Measurements from ENCODE around the gene MRTO4. TPM values are rescaled to one million over a fixed set of nuclear protein-coding genes. Genes with fewer than 3 reads are reported as not detected.
A peak's percentile ranks its signal among the peaks of the same experiment; 100 is the strongest.

MRTO4 gene
- polyA plus RNA-seq, 3 donors = 4.9 to 8.7 (median 8.4) TPM

- Histone ChIP-seq H3K4me2 (replicated peaks; ENCODE audit: extremely low read depth, low read length, poor library complexity, severe bottlenecking) (peak overlapping the region; percentile 91), H3K27ac (ENCODE audit: low read depth in 1 of 2, low read length in 2 of 2) (peak overlapping the region; percentile 94 to 99), H2AFZ (ENCODE audit: insufficient read depth, low read depth, low read length, poor library complexity, severe bottlenecking) (peak overlapping the region; percentile 89), H3K9ac (ENCODE audit: insufficient read depth, low read length, poor library complexity, severe bottlenecking) (peak overlapping the region; percentile 98), H3K79me2 (ENCODE audit: insufficient read depth, low read length) (peaks cover 99% of the 10 kb centered on the region), H3K27me3 (ENCODE audit: control insufficient read depth in 2 of 2, insufficient read depth in 2 of 2, low read length in 2 of 2) (no peaks in the 10 kb centered on the region), H4K20me1 (ENCODE audit: insufficient read depth, low read length) (peaks cover 42% of the 10 kb centered on the region), H3K36me3 (replicated peaks in 1 of 2; ENCODE audit: control insufficient read depth in 1 of 2, insufficient read depth in 2 of 2, low read length in 2 of 2) (peaks cover 4 to 14% of the 10 kb centered on the region in 2 donors), H3K4me1 (ENCODE audit: control insufficient read depth in 1 of 2, insufficient read depth in 2 of 2, low read length in 2 of 2) (peaks cover 28 to 47% of the 10 kb centered on the region in 2 donors), H3K9me3 (replicated peaks in 1 of 2; ENCODE audit: control insufficient read depth in 1 of 2, insufficient read depth in 1 of 2, low read length in 2 of 2) (no peaks in the 10 kb centered on the region), H3K4me3 (replicated peaks in 1 of 3; ENCODE audit: low read depth in 2 of 3, low read length in 3 of 3) (peak overlapping the region; percentile 83 to 98 (median 96))
- under 1% methylated on average over 18 of the region's 28 CpGs for WGBS (ENCODE audit: insufficient coverage)
- TF ChIP-seq, protein P1, sequence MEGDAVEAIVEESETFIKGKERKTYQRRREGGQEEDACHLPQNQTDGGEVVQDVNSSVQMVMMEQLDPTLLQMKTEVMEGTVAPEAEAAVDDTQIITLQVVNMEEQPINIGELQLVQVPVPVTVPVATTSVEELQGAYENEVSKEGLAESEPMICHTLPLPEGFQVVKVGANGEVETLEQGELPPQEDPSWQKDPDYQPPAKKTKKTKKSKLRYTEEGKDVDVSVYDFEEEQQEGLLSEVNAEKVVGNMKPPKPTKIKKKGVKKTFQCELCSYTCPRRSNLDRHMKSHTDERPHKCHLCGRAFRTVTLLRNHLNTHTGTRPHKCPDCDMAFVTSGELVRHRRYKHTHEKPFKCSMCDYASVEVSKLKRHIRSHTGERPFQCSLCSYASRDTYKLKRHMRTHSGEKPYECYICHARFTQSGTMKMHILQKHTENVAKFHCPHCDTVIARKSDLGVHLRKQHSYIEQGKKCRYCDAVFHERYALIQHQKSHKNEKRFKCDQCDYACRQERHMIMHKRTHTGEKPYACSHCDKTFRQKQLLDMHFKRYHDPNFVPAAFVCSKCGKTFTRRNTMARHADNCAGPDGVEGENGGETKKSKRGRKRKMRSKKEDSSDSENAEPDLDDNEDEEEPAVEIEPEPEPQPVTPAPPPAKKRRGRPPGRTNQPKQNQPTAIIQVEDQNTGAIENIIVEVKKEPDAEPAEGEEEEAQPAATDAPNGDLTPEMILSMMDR (IDR thresholded peaks at IDR 0.05) = no peak
- Mint-ChIP-seq H3K9me3 (no peaks in the 10 kb centered on the region), H3K27me3 (ENCODE audit: low read depth in 3 of 3) (no peaks in the 10 kb centered on the region), H3K4me3 (peak overlapping the region; percentile 93 to 99), H3K4me1 (peaks cover 56% of the 10 kb centered on the region), H3K36me3 (peaks cover 14 to 20% of the 10 kb centered on the region in 2 donors), H3K27ac (peak overlapping the region; percentile 91 to 100 (median 99))
- intact Hi-C loops (cut with micrococcal nuclease) = loop anchor here in 1 of 2 donors (5.0 to 10.0 kb wide), 2 partner anchors 103 to 305 kb away; partner anchors contain the start of genes AKR7A2, ALDH4A1 and SLC66A1
- peak; percentile 53 to 91 (median 67) for DNase-seq
Measured at GRCh38 chr1:19209439-19209989, 42.1 kb upstream of the MRTO4 start.

GRCh38 chr1:19209990-19210771 is 41.4 kb upstream of the MRTO4 start, which contains the start of gene UBR4:
Gene UBR4, minus strand, starts transcription at chr1:19210266. Its CDS starts 18 bp downstream, at chr1:19210248.
- intact Hi-C loops (cut with micrococcal nuclease) = loop anchor here in 1 of 2 donors (5.0 to 10.0 kb wide), 2 partner anchors 102 to 305 kb away; partner anchors contain the start of genes AKR7A2, ALDH4A1 and SLC66A1
- Histone ChIP-seq H3K9me3 (replicated peaks in 1 of 2; ENCODE audit: control insufficient read depth in 1 of 2, insufficient read depth in 1 of 2, low read length in 2 of 2) (no peaks in the 10 kb centered on the region), H3K9ac (ENCODE audit: insufficient read depth, low read length, poor library complexity, severe bottlenecking) (peak within 1 kb of the TSS; percentile 98), H2AFZ (ENCODE audit: insufficient read depth, low read depth, low read length, poor library complexity, severe bottlenecking) (peak within 1 kb of the TSS; percentile 89), H3K4me3 (replicated peaks in 1 of 3; ENCODE audit: low read depth in 2 of 3, low read length in 3 of 3) (peak within 1 kb of the TSS; percentile 83 to 98 (median 96)), H3K4me1 (ENCODE audit: control insufficient read depth in 1 of 2, insufficient read depth in 2 of 2, low read length in 2 of 2) (peaks cover 23 to 40% of the 10 kb centered on the region in 2 donors), H3K27me3 (ENCODE audit: control insufficient read depth in 2 of 2, insufficient read depth in 2 of 2, low read length in 2 of 2) (no peaks in the 10 kb centered on the region), H3K79me2 (ENCODE audit: insufficient read depth, low read length) (peaks cover 99% of the 10 kb centered on the region), H4K20me1 (ENCODE audit: insufficient read depth, low read length) (peaks cover 37% of the 10 kb centered on the region), H3K27ac (ENCODE audit: low read depth in 1 of 2, low read length in 2 of 2) (peak within 1 kb of the TSS; percentile 94 to 99), H3K4me2 (replicated peaks; ENCODE audit: extremely low read depth, low read length, poor library complexity, severe bottlenecking) (peak within 1 kb of the TSS; percentile 91), H3K36me3 (replicated peaks in 1 of 2; ENCODE audit: control insufficient read depth in 1 of 2, insufficient read depth in 2 of 2, low read length in 2 of 2) (peaks cover 4 to 19% of the 10 kb centered on the region in 2 donors)
- Mint-ChIP-seq H3K4me1 (peaks cover 49% of the 10 kb centered on the region), H3K9me3 (no peaks in the 10 kb centered on the region), H3K27ac (peak within 1 kb of the TSS; percentile 99 to 100 (median 99)), H3K27me3 (ENCODE audit: low read depth in 3 of 3) (no peaks in the 10 kb centered on the region), H3K4me3 (peak within 1 kb of the TSS; percentile 93 to 99), H3K36me3 (peaks cover 16 to 24% of the 10 kb centered on the region in 2 donors)
- under 1% methylated on average over 80 of the region's 80 CpGs for WGBS (ENCODE audit: insufficient coverage)
- TF ChIP-seq, protein P1 (IDR thresholded peaks at IDR 0.05) = no peak
- peak; percentile 94 to 97 (median 97) for DNase-seq

Data from CD14-positive monocyte (primary cell).